HEK293 (cell line): ENCODE measurements around the gene UVSSA.

Source experiments
- CTCF ChIP-seq: fragments of 450-650 bp; formaldehyde crosslinking; IDR thresholded peaks from 2 replicates; pipeline ENCODE4 v1.5.1; 2016; ENCODE audit warnings: missing biosample characterization, missing genetic modification characterization
- OSR2 ChIP-seq: fragments of 450-650 bp; formaldehyde crosslinking; IDR thresholded peaks from 2 replicates; pipeline ENCODE4 v1.5.1; 2016; ENCODE audit warnings: missing biosample characterization, missing genetic modification characterization
- ZNF302 ChIP-seq: fragments of 450-650 bp; formaldehyde crosslinking; IDR thresholded peaks from 2 replicates; pipeline ENCODE4 v1.5.1; 2016; ENCODE audit warnings: missing biosample characterization, missing genetic modification characterization, low read depth

GRCh38 chr4:1356181-1356998, 9.4 kb downstream of the UVSSA start:
- TF ChIP-seq CTCF (0 out of 2 replicates have a peak, but pooled peaks have one; percentile 21), OSR2 (no peak), ZNF302 (no peak)
